HepG2 (cell line): ENCODE results near the gene ZIM2. TPM values are rescaled to one million over a fixed set of nuclear protein-coding genes. Genes with fewer than 3 reads are reported as not detected.

Experiments
- ATAC-seq: fragments of 200-7000 bp; cut with Tn5 transposase; 3 replicates; pipeline ENCODE4 v1.9.1; 2020; ENCODE audit warnings: mild to moderate bottlenecking, moderate library complexity
- BruUV-seq: library from RNA; stranded (reverse); fragments of 400-500 nt; replicated peaks from 2 replicates; lab custom pipeline; 2021; lab: Mats Ljungman, UMichigan
- CTCF ChIA-PET: fragments of 300-600 bp; formaldehyde crosslinking; extraction: SDS; loops from one replicate; lab custom pipeline; 2021; ENCODE audit warnings: low total read pairs, inconsistent platforms, low intra/inter-chr PET ratio; lab: Yijun Ruan, JAX
- POLR2A ChIA-PET: fragments of 350-600 bp; sonication (Branson Sonifier 250); formaldehyde crosslinking; loops from one replicate; lab custom pipeline; 2020; ENCODE audit warnings: antibody characterized with exemption, inconsistent platforms; lab: Yijun Ruan, JAX
- DNase-seq: peaks from one replicate; pipeline ENCODE4 v3.0.0-alpha.2; 2015; ENCODE audit warnings: low spot score
- FAIRE-seq: peaks from 3 replicates; lab custom pipeline; 2011; peaks lifted over from hg19 to GRCh38; lab: Jason Lieb, UNC
- H2AFZ ChIP-seq: one replicate; pipeline ENCODE4 v1.6.1; 2011; ENCODE audit warnings: low read length, inconsistent platforms
- H3K27ac ChIP-seq: fragments of 300-600 bp; 3 replicates; pipeline ENCODE4 v1.8.0; 2011; ENCODE audit warnings: mixed run types, mild to moderate bottlenecking, mixed read lengths, low read length, inconsistent platforms; ENCODE audit not compliant: insufficient read depth; ENCODE audit errors: extremely low read length
- H3K27me3 ChIP-seq, 2 experiments: fragments of 200-600 bp in 1 of 2; 2 replicates in 1 of 2; 3 replicates in 1 of 2; pipeline versions ENCODE4 v1.6.0 to v1.8.0; 2011; ENCODE audit warnings: low read length in 2 of 2, mild to moderate bottlenecking in 2 of 2, moderate library complexity in 2 of 2, inconsistent platforms in 1 of 2; ENCODE audit not compliant: insufficient read depth in 2 of 2, control insufficient read depth in 1 of 2
- H3K36me3 ChIP-seq, 2 experiments: fragments of 200-600 bp in 1 of 2; replicated peaks in 1 of 2; 2 replicates in 1 of 2; 3 replicates in 1 of 2; pipeline versions ENCODE4 v1.5.1 to v1.8.0; 2011; ENCODE audit warnings: low read length in 2 of 2, inconsistent platforms in 1 of 2; ENCODE audit not compliant: insufficient read depth in 2 of 2, control insufficient read depth in 1 of 2
- H3K4me1 ChIP-seq: 2 replicates; pipeline ENCODE4 v1.5.1; 2012; ENCODE audit warnings: low read length, inconsistent platforms; ENCODE audit not compliant: insufficient read depth
- H3K4me2 ChIP-seq: 2 replicates; pipeline ENCODE4 v1.6.0; 2011; ENCODE audit warnings: low read depth, low read length, inconsistent platforms
- H3K4me3 ChIP-seq, 3 experiments: fragments of 200-600 bp in 1 of 3; sonication (generic), shearing (Covaris generic) in 1 of 3; replicated peaks in 1 of 3; 2 replicates each; pipeline ENCODE4 v1.5.1; 2011 to 2016; ENCODE audit warnings: low read length in 3 of 3, inconsistent platforms in 2 of 3, low read depth in 2 of 3, mild to moderate bottlenecking in 2 of 3, control low read depth in 1 of 3, mixed read lengths in 1 of 3; ENCODE audit not compliant: insufficient read depth in 1 of 3
- H3K79me2 ChIP-seq: one replicate; pipeline ENCODE4 v1.6.1; 2011; ENCODE audit warnings: low read length, inconsistent platforms; ENCODE audit not compliant: insufficient read depth
- H3K9ac ChIP-seq: 2 replicates; pipeline ENCODE4 v1.6.0; 2011; ENCODE audit warnings: mild to moderate bottlenecking, low read depth, low read length, inconsistent platforms; ENCODE audit not compliant: insufficient read depth
- H3K9me3 ChIP-seq: 2 replicates; pipeline ENCODE4 v1.5.1; 2012; ENCODE audit warnings: mild to moderate bottlenecking, low read length
- H4K20me1 ChIP-seq: 2 replicates; pipeline ENCODE4 v1.6.0; 2011; ENCODE audit warnings: inconsistent platforms, mild to moderate bottlenecking, low read length, moderate library complexity; ENCODE audit not compliant: insufficient read depth
- ARID5B ChIP-seq: IDR thresholded peaks from 2 replicates; pipeline ENCODE4 v1.4.0; 2020; ENCODE audit warnings: mild to moderate bottlenecking, missing genetic modification reagents
- MBD4 ChIP-seq: IDR thresholded peaks from 2 replicates; pipeline ENCODE4 v1.6.1; 2012; ENCODE audit warnings: low read length, inconsistent platforms, borderline replicate concordance
- NR0B2 ChIP-seq: sonication (generic); formaldehyde crosslinking; IDR thresholded peaks from 2 replicates; pipeline ENCODE4 v1.4.0; 2020; ENCODE audit warnings: mild to moderate bottlenecking, missing genetic modification reagents
- SOX5 ChIP-seq: IDR thresholded peaks from 2 replicates; pipeline ENCODE4 v1.6.1; 2016; ENCODE audit warnings: borderline replicate concordance
- SPEN ChIP-seq: sonication (generic); formaldehyde crosslinking; IDR thresholded peaks from 2 replicates; pipeline ENCODE4 v1.5.1; 2020; ENCODE audit warnings: low read depth, mild to moderate bottlenecking, missing genetic modification reagents
- XRCC5 ChIP-seq: fragments of 200-400 bp; formaldehyde crosslinking; optimal IDR thresholded peaks from 2 replicates; pipeline ENCODE3; 2017; ENCODE audit warnings: mild to moderate bottlenecking, low read length
- ZNF280D ChIP-seq: sonication (generic); formaldehyde crosslinking; IDR thresholded peaks from 2 replicates; pipeline ENCODE4 v1.5.1; 2020; ENCODE audit warnings: mild to moderate bottlenecking, missing genetic modification reagents
- ZNF737 ChIP-seq: sonication (generic); formaldehyde crosslinking; IDR thresholded peaks from 2 replicates; pipeline ENCODE4 v1.5.0; 2020; ENCODE audit warnings: missing genetic modification reagents, mild to moderate bottlenecking, borderline replicate concordance
- ZNF790 ChIP-seq: sonication (generic); formaldehyde crosslinking; IDR thresholded peaks from 2 replicates; pipeline ENCODE4 v1.8.0; 2022; ENCODE audit warnings: missing genetic modification reagents, mild to moderate bottlenecking, borderline replicate concordance
- ZSCAN31 ChIP-seq: sonication (generic); formaldehyde crosslinking; IDR thresholded peaks from 2 replicates; pipeline ENCODE4 v1.5.0; 2020; ENCODE audit warnings: low read depth, mild to moderate bottlenecking, missing genetic modification reagents
- WGBS: methylation state at CpG from one replicate; pipeline ENCODE4 v1.1.6; 2017; ENCODE audit warnings: low lambda C conversion rate; 5-methylcytosine and 5-hydroxymethylcytosine counted together
- in situ Hi-C: cut with HindIII; loops from 2 replicates; pipeline ENCODE4 v1.10.0; 2017; ENCODE audit warnings: low pct_unique_long_range_greater_than_20kb; ENCODE audit not compliant: extremely low pct_ligation_motif_present
- intact Hi-C: fragments of 100-400 bp; cut with micrococcal nuclease; formaldehyde crosslinking; loops from one replicate; pipeline ENCODE4 v1.10.0; 2022; ENCODE audit not compliant: unreplicated experiment
- polyA plus RNA-seq, 8 experiments: library from polyadenylated mRNA; depleted of rRNA in 3 of 8; stranded (reverse) in 7 of 8; unstranded in 1 of 8; fragments of >200 nt; fragmentation: Illumina TruSeq in 4 of 8; extraction: Trizol in 4 of 8; gene quantifications; 2 replicates each; pipeline versions ENCODE4 v1.2.1 to v1.2.3, GENCODE V29; 2011 to 2016; ENCODE audit warnings: low read depth in 4 of 8, missing spikeins in 1 of 8, mixed read lengths in 1 of 8; ENCODE audit not compliant: insufficient read depth in 1 of 8
- total RNA-seq, 5 experiments: library from RNA; depleted of rRNA; stranded (reverse); fragments of >200 nt; fragmentation: Illumina TruSeq; extraction: Trizol; gene quantifications; 2 replicates each; pipeline ENCODE4 v1.2.3, GENCODE V29; 2016; ENCODE audit warnings: low read depth in 1 of 5

ZIM2 gene
- total and polyA plus RNA-seq, 2 of the 13 experiments (the other 11 are each of a cell fraction or from before 2014, with no cell fraction given): 7.2 to 10.3 TPM

- CTCF ChIA-PET: no interaction called here
- WGBS: 73% methylated on average over 3 of the region's 3 CpGs
- no peak for FAIRE-seq
These were observed 16.3 kb upstream of the ZIM2 start for GRCh38 chr19:56856822-56857221.

More at GRCh38 chr19:56856822-56857221, 16.3 kb upstream of the ZIM2 start:
- Histone ChIP-seq H3K4me1 (peaks cover 34% of the 10 kb centered on the region), H3K79me2 (no peaks in the 10 kb centered on the region), H3K36me3 (no peaks in the 10 kb centered on the region), H3K4me3 (no peak overlapping the region), H3K9me3 (peaks cover 25% of the 10 kb centered on the region; the same call in 1 of the 2 replicates), H3K9ac (no peak overlapping the region), H3K4me2 (no peak overlapping the region), H3K27me3 (no peaks in the 10 kb centered on the region), H4K20me1 (no peaks in the 10 kb centered on the region), H2AFZ (no peak overlapping the region), H3K27ac (no peak overlapping the region)
- intact Hi-C loops (no loop called here), in situ Hi-C loops (no loop called here)
- BruUV-seq: no TSS peak
- POLR2A ChIA-PET: interaction anchor here (1.1 kb wide), 1 partner anchor 12 kb away, joined by 3 read pairs; no protein-coding TSS in a partner anchor
- DNase-seq: no peak
- TF ChIP-seq NR0B2 (CRISPR knock-in tag) (no peak), XRCC5 (no peak), MBD4 (no peak), ZNF737 (CRISPR knock-in tag) (no peak), ZNF790 (CRISPR knock-in tag) (no peak), ARID5B (CRISPR knock-in tag) (no peak), ZNF280D (no peak), ZSCAN31 (no peak), SPEN (CRISPR knock-in tag) (no peak), SOX5 (CRISPR knock-in tag) (no peak)
- no peak for ATAC-seq
